RCC 7860 (cell line): ENCODE data around the gene PPIA.
"Not testable (repeated sequence)": the region's sequence is repeated elsewhere in the genome, so short reads cannot be mapped to it uniquely, and the experiment has no call there.

ENCODE experiments used
- DNase-seq: peaks from one replicate; pipeline ENCODE4 v3.0.0-alpha.2; 2015; ENCODE audit warnings: low spot score
- FAIRE-seq: peaks from 2 replicates; lab custom pipeline; 2012; peaks lifted over from hg19 to GRCh38; lab: Jason Lieb, UNC

Gene PPIA

DNA sequence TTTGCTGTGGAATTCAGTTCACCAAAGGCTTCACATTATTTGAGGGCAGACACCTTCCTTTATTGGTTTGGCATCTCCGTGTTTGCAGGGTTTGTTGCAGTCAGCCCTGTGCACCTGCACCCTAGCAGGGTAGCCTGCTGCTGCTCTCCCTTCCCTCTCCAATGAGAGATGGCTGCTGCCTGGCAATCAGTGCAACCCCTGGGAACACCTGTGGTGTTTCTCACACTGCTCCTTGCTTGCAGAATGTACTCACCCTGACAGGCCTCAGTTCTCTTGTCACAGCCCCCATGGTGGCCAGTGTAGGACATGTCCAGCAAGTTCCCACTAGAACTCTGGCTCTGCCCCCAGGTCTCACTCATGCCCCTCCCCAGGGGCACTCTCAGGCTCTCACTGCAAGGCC lies 12.1 kb upstream of the PPIA start:
- DNase-seq (no peak), FAIRE-seq (no peak)

GRCh38 chr7:44785218-44785617 lies 11.3 kb upstream of the PPIA start:
- DNase-seq, FAIRE-seq: not testable (repeated sequence)

- FAIRE-seq: no peak
- DNase-seq: no peak
Measured at GRCh38 chr7:44787041-44787440, 9.4 kb upstream of the PPIA start.

DNA sequence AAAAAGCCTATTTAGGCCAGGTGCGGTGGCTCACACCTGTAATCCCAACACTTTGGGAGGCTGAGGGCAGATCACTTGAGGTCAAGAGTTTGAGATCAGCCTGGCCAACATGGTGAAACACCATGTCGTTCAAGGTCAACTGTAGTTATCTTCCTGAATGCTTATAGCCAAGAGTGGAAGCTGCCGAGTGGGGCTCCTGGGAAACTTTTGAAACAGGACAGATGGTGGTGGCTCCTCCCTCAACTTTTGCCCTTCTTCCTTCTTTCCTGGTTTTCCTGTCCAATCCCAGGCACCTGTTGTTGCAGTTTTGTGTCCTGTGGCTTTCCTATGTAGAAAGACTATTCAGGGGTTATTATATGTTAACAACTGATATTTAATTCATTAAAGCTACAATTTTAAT lies 8.7 kb upstream of the PPIA start:
- no peak for FAIRE-seq
- no peak for DNase-seq

GRCh38 chr7:44789990-44790389 lies 6.5 kb upstream of the PPIA start:
- DNase-seq: no peak
- no peak for FAIRE-seq

DNA sequence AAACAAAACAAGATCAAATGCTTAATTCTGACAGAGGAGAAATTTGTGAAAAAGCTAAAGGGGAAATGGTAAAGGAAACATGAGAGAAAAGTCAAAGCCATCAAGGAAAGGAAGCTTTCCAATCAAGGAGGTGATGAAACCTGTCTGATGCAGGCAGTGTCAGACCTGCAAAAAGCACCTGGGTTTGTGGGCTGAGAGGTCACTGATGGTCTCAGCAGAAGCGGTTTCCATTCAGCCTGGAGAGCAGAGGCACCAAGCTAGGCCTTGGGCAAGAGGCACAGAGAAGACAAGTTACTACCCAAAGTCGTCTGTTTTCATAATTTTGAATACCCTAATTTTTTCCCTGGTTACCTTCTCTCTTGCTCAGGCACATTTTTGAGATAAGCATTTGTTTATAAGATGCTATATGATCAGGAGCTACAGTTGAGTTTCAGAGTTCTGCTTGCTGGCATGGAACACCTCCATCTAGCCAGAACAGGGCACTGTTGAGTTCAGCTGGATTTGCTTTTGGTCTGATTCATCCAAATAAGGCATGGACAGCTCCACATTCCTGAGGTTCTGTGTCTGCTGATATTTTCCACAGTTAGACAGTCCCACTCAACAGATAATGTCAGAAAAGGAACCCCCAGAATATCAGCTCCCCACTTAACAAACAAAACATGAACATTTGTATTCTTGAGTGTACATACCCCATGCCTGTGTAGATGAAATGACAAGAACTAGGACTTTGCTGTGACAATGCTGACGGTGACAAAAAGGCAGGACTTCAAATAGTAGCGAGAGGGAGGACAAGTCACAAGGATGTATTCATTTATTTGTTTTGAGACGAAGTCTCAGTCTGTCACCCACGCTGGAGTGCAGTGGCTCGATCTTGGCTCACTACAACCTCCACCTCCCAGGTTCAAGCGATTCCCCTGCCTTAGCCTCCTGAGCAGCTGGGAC lies 4.9 kb upstream of the PPIA start:
- DNase-seq: no peak
- no peak for FAIRE-seq

DNA sequence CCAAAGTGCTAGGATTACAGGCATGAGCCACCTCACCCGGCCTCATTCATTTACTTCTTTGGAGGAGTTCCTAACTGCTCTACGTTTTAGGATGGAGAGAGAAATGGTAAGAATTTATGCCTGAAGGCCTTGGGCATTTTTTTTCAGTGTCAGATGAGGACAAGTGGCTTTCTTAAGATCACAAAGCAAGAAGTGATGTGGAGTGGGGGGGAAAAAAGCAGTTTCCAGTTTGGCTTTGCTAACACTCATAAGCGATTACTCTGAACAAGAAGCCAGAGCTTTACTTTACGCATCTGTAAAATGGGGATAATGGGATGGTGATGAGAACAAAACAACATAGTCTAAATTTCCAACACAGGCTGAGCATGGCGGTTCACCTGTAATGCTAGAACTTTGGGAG lies 2.6 kb upstream of the PPIA start:
- FAIRE-seq: no peak
- DNase-seq: no peak

DNA sequence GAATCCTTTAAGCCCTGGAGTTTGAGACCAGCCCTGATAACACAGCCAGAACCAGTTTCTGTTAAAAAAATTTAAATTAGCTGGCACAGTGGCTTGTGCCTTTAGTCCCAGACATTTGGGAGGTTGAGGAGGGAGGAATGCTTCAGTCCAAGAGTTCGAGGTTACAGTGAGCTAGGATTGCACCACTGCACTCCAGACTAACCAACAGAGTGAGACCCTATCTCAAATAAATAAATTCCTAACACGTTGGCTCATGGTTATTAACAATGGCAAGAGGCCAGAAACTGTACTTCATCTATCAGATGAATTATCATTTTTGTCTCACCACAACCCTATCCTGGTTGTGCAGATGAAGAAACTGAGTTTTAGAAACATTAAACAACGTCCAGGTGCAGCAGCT lies 2.1 kb upstream of the PPIA start:
- FAIRE-seq (no peak), DNase-seq (no peak)

DNA sequence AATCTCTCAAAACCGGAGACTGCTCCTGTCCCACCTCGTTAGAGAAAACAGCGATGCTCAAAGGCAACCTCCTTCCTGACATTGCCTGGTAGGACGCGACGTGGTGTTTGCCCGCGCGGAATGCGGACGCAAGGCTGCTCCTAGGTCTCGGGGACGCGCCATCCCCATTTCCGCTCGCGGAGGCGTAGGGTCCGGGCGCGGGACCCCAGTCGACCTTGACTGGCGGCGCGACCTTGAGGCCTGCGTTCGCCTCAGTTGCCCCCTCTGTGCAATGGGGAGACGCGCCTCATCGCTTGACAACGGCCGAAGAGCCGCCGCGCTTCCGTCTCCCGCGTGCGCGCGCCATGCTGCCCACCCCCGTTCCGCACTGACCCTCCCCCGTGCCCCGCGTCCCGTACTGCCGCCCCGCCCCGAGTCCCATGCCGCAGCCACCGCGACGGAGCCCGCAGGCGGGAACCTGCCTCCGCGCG lies 412 bp upstream of the PPIA start:
- FAIRE-seq (no peak), DNase-seq (peak; percentile 61)

GRCh38 chr7:44797329-44798258 lies 1.1 kb downstream of the PPIA start:
- DNase-seq: peak; percentile 83
- peak; percentile 54 for FAIRE-seq

DNA sequence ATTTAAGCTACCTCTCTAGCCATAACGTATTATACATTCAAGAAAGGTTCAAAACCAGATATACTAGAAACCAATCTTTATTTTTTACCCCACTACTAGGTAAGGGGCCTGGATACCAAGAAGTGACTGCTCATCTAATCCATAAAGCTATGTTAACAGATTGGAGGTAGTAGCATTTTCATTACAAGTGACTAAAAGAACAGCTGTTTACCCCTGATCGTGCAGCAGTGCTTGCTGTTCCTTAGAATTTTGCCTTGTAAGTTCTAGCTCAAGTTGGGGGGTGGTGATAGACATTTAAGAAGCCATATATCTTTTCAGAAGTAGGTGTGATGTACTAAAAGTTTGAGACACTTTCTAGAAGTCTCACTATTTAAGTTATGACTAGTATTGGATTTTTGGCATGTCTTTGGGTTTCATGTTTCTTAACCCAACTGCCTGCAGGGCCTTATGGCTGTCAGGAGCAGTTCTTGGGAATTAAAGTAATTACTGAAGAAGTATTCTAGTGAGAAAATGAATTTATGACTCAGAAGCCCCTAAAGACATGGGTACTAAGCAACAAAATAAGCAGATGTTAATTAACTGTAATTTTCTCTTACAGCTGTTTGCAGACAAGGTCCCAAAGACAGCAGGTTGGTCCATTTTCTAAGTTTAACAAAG lies 2.3 kb downstream of the PPIA start:
- FAIRE-seq (no peak), DNase-seq (no peak)

DNA sequence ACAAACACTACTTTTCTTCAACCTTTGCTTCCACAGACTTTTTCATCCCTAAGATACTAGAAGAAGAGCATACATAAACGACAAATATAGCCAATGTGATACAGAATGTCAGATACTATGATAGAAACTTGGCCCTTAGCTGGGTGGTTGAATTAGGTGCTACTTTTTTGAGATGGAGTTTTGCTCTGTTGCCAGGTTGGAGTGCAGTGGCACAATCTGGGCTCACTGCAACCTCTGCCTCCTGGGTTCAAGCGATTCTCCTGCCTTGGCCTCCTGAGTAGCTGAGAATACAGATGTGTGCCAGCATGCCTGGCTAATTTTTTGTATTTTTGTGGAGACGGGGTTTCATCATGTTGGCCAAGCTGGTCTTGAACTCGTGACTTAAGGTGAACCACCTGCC lies 3.5 kb downstream of the PPIA start:
- FAIRE-seq (no peak), DNase-seq (no peak)

DNA sequence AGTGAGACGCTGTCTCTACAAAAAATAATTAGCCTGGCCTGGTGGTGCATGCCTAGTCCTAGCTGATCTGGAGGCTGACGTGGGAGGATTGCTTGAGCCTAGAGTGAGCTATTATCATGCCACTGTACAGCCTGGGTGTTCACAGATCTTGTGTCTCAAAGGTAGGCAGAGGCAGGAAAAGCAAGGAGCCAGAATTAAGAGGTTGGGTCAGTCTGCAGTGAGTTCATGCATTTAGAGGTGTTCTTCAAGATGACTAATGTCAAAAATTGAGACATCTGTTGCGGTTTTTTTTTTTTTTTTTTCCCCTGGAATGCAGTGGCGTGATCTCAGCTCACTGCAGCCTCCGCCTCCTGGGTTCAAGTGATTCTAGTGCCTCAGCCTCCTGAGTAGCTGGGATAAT lies 5.4 kb downstream of the PPIA start:
- FAIRE-seq (no peak), DNase-seq (peak; percentile 39)

DNA sequence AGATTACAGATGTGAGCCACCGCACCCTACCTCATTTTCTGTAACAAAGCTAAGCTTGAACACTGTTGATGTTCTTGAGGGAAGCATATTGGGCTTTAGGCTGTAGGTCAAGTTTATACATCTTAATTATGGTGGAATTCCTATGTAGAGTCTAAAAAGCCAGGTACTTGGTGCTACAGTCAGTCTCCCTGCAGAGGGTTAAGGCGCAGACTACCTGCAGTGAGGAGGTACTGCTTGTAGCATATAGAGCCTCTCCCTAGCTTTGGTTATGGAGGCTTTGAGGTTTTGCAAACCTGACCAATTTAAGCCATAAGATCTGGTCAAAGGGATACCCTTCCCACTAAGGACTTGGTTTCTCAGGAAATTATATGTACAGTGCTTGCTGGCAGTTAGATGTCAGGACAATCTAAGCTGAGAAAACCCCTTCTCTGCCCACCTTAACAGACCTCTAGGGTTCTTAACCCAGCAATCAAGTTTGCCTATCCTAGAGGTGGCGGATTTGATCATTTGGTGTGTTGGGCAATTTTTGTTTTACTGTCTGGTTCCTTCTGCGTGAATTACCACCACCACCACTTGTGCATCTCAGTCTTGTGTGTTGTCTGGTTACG lies 6.0 kb downstream of the PPIA start:
- DNase-seq (no peak), FAIRE-seq (no peak)

- not testable (repeated sequence) for FAIRE-seq
Measured at GRCh38 chr7:44803828-44804519, 7.5 kb downstream of the PPIA start.

DNA sequence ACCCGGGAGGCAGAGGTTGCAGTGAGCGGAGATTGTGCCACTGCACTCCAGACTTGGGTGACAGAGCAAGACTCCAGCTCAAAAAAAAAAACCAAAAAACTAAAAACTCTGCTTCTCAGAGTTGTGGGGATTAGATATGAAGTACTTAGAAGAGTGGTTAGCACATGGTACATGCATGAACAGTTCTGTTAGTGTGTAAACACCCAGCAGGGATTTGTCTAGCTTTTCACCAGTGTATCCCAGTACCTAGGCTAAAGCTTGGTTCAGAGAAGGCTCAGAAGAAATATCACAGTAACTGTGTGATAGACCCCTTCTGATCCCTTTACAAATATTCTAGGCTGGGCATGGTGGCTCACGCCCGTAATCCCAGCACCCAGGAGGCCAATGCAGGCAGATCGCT lies 9.5 kb downstream of the PPIA start:
- DNase-seq (no peak), FAIRE-seq (no peak)

More at GRCh38 chr7:44803828-44804519, 7.5 kb downstream of the PPIA start:
- DNase-seq: not testable (repeated sequence)

- no peak for FAIRE-seq
Measured at GRCh38 chr7:44808914-44809393, 12.5 kb downstream of the PPIA start.

DNA sequence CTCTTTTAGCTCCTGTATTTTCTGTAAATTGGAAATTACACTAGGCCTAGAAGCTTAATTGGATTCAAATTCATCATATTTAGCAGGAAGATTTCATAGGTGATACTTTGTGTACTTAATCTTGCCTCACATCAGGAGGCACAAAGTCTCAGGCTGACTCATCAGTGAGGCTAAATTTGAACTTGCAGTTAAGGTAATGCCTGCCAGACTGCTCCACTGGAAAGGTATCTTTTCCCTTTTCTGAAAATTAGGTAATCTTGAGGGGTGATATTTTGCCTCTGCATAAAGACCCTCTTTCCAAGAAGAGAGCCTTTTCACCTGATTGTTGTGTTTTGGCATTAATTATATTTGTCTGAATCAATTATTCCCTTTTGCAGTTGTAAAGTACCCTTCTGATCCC lies 14.6 kb downstream of the PPIA start:
- FAIRE-seq: no peak
- DNase-seq: no peak

More at GRCh38 chr7:44808914-44809393, 12.5 kb downstream of the PPIA start:
- no peak for DNase-seq

GRCh38 chr7:44811571-44811970 lies 15.1 kb downstream of the PPIA start:
- FAIRE-seq (no peak), DNase-seq (no peak)

- DNase-seq: no peak
- FAIRE-seq: no peak
Measured at GRCh38 chr7:44814919-44815318, 18.4 kb downstream of the PPIA start.
